SK-N-SH (cell line): Measurements from ENCODE around the gene C12orf56. TPM values are rescaled to one million over a fixed set of nuclear protein-coding genes. Genes with fewer than 3 reads are reported as not detected.

Source experiments
- CTCF ChIA-PET: fragments of 300-600, 350-600 bp; formaldehyde crosslinking; extraction: SDS; loops from one replicate; lab custom pipeline; 2021; lab: Yijun Ruan, JAX
- POLR2A ChIA-PET: fragments of 350-600 bp; sonication (Branson Sonifier 250); formaldehyde crosslinking; extraction: SDS; loops from one replicate; lab custom pipeline; 2020; ENCODE audit warnings: antibody characterized with exemption, inconsistent platforms; lab: Yijun Ruan, JAX
- DNase-seq: peaks from one replicate; pipeline ENCODE4 v3.0.0; 2012
- H2AFZ ChIP-seq: fragments of 200-600 bp; sonication (generic); 2 replicates; pipeline ENCODE4 v1.8.1; 2016; ENCODE audit warnings: antibody characterized with exemption, mild to moderate bottlenecking, low read depth
- H3F3A ChIP-seq: fragments of 200-600 bp; sonication (generic); replicated peaks from 2 replicates; pipeline ENCODE3; 2016; ENCODE audit warnings: antibody characterized with exemption, mild to moderate bottlenecking; ENCODE audit not compliant: insufficient read depth
- H3K27ac ChIP-seq, 2 experiments: fragments of 200-500 bp in 1 of 2; fragments of 200-600 bp in 1 of 2; sonication (Bioruptor generic) in 1 of 2; sonication (generic), shearing (Covaris generic) in 1 of 2; 2 replicates each; pipeline versions ENCODE4 v1.5.1 to v1.6.1; 2014 to 2016; ENCODE audit warnings: low read depth in 2 of 2, inconsistent platforms in 1 of 2, low read length in 1 of 2, mild to moderate bottlenecking in 1 of 2, mixed read lengths in 1 of 2
- H3K27me3 ChIP-seq: fragments of 200-600 bp; sonication (generic), shearing (Covaris generic); 2 replicates; pipeline ENCODE4 v1.6.1; 2016; ENCODE audit warnings: mixed run types; ENCODE audit not compliant: insufficient read depth
- H3K36me3 ChIP-seq, 2 experiments: fragments of 200-500 bp in 1 of 2; fragments of 200-600 bp in 1 of 2; sonication (Bioruptor generic) in 1 of 2; sonication (generic) in 1 of 2; replicated peaks in 1 of 2; 2 replicates each; pipeline versions ENCODE3 to v1.5.1; 2014 to 2016; ENCODE audit warnings: low read length in 1 of 2, mild to moderate bottlenecking in 1 of 2; ENCODE audit not compliant: insufficient read depth in 2 of 2, control insufficient read depth in 1 of 2
- H3K4me1 ChIP-seq, 2 experiments: fragments of 200-500 bp in 1 of 2; fragments of 200-600 bp in 1 of 2; sonication (Bioruptor generic) in 1 of 2; sonication (generic), shearing (Covaris generic) in 1 of 2; 2 replicates each; pipeline versions ENCODE4 v1.5.1 to v1.6.1; 2014 to 2016; ENCODE audit warnings: low read depth in 1 of 2, low read length in 1 of 2, mixed run types in 1 of 2; ENCODE audit not compliant: insufficient read depth in 2 of 2, control insufficient read depth in 1 of 2
- H3K4me2 ChIP-seq: fragments of 200-600 bp; sonication (generic), shearing (Covaris generic); 2 replicates; pipeline ENCODE4 v1.6.1; 2017; ENCODE audit warnings: mixed run types
- H3K4me3 ChIP-seq, 2 experiments: fragments of 200-500 bp in 1 of 2; fragments of 200-600 bp in 1 of 2; sonication (Bioruptor generic) in 1 of 2; sonication (generic), shearing (Covaris generic) in 1 of 2; 2 replicates each; pipeline versions ENCODE4 v1.5.1 to v1.8.1; 2014 to 2016; ENCODE audit warnings: low read depth in 2 of 2, inconsistent platforms in 1 of 2, low read length in 1 of 2, mild to moderate bottlenecking in 1 of 2, mixed read lengths in 1 of 2, moderate library complexity in 1 of 2
- H3K79me2 ChIP-seq: fragments of 200-600 bp; sonication (generic); 2 replicates; pipeline ENCODE4 v1.8.1; 2017; ENCODE audit warnings: mild to moderate bottlenecking; ENCODE audit not compliant: insufficient read depth
- H3K9ac ChIP-seq: fragments of 200-600 bp; sonication (generic); 2 replicates; pipeline ENCODE4 v1.6.1; 2017; ENCODE audit warnings: mixed run types
- H3K9me2 ChIP-seq: fragments of 200-600 bp; sonication (generic); 2 replicates; pipeline ENCODE4 v1.6.1; 2017; ENCODE audit warnings: mixed run types
- H3K9me3 ChIP-seq: fragments of 200-600 bp; sonication (generic); 2 replicates; pipeline ENCODE4 v1.6.1; 2017; ENCODE audit warnings: mixed run types, mild to moderate bottlenecking, moderate library complexity
- H4K20me1 ChIP-seq: fragments of 200-600 bp; sonication (generic); 2 replicates; pipeline ENCODE4 v1.6.1; 2017; ENCODE audit warnings: mild to moderate bottlenecking, mixed run types; ENCODE audit not compliant: insufficient read depth
- CTCF ChIP-seq: fragments of 200-600 bp; sonication (generic); IDR thresholded peaks from 2 replicates; pipeline ENCODE4 v1.6.1; 2017; ENCODE audit warnings: antibody characterized with exemption, mild to moderate bottlenecking, moderate library complexity
- FOSL2 ChIP-seq: IDR thresholded peaks from 2 replicates; pipeline ENCODE4 v1.4.0; 2012; ENCODE audit warnings: low read depth, mild to moderate bottlenecking, moderate library complexity, borderline replicate concordance
- JUND ChIP-seq: IDR thresholded peaks from 2 replicates; pipeline ENCODE4 v1.4.0; 2012
- MEF2A ChIP-seq: IDR thresholded peaks from 2 replicates; pipeline ENCODE4 v1.4.0; 2012; ENCODE audit warnings: low read depth, borderline replicate concordance
- MXI1 ChIP-seq: IDR thresholded peaks from 2 replicates; pipeline ENCODE4 v1.6.1; 2012; ENCODE audit warnings: mild to moderate bottlenecking, low read depth, low read length, improper control_type of control experiment
- NFIC ChIP-seq: IDR thresholded peaks from 2 replicates; pipeline ENCODE4 v1.4.0; 2012; ENCODE audit warnings: borderline replicate concordance
- NRF1 ChIP-seq: IDR thresholded peaks from 2 replicates; pipeline ENCODE4 v1.6.1; 2012; ENCODE audit warnings: low read depth, mild to moderate bottlenecking, low read length
- PBX3 ChIP-seq: IDR thresholded peaks from 2 replicates; pipeline ENCODE4; 2012
- POLR2AphosphoS5 ChIP-seq: IDR thresholded peaks from 2 replicates; pipeline ENCODE4 v1.6.1; 2012; ENCODE audit warnings: low read depth, low read length
- REST ChIP-seq: IDR thresholded peaks from 2 replicates; pipeline ENCODE4 v1.6.1; 2012; ENCODE audit warnings: mild to moderate bottlenecking, low read depth, low read length, moderate library complexity
- SIN3A ChIP-seq: IDR thresholded peaks from 2 replicates; pipeline ENCODE4 v1.6.1; 2012; ENCODE audit warnings: low read depth, mild to moderate bottlenecking, low read length, moderate library complexity, borderline replicate concordance
- SMC3 ChIP-seq: IDR thresholded peaks from 2 replicates; pipeline ENCODE4 v1.6.1; 2012; ENCODE audit warnings: low read depth, low read length, improper control_type of control experiment
- TCF12 ChIP-seq: IDR thresholded peaks from 2 replicates; pipeline ENCODE4 v1.4.0; 2012
- USF1 ChIP-seq: IDR thresholded peaks from 2 replicates; pipeline ENCODE4 v1.4.0; 2012; ENCODE audit warnings: low read depth, borderline replicate concordance
- ZBTB33 ChIP-seq: IDR thresholded peaks from 2 replicates; pipeline ENCODE4 v1.4.0; 2012; ENCODE audit warnings: low read depth, borderline replicate concordance
- WGBS: methylation state at CpG from one replicate; pipeline ENCODE4 v1.1.6; 2017; ENCODE audit warnings: low lambda C conversion rate; 5-methylcytosine and 5-hydroxymethylcytosine counted together
- polyA plus RNA-seq, 3 experiments: library from polyadenylated mRNA; depleted of rRNA; stranded (reverse); fragments of >200 nt; gene quantifications; 2 replicates each; pipeline ENCODE4 v1.2.3, GENCODE V29; 2012

Gene C12orf56
- polyA plus RNA-seq, 1 of the 3 experiments (the other 2 are of a cell fraction): not detected

GRCh38 chr12:64402181-64402580 lies 11.6 kb upstream of the C12orf56 start (continued):
- no peak for TF ChIP-seq CTCF
- TF ChIP-seq REST: no peak
- TF ChIP-seq SMC3: no peak

- DNase-seq: no peak
- CTCF ChIA-PET: no interaction called here
- H3K9me3 ChIP-seq: no peaks in the 10 kb centered on the region
Measured at GRCh38 chr12:64400041-64400440, 9.5 kb upstream of the C12orf56 start.

More at GRCh38 chr12:64400041-64400440, 9.5 kb upstream of the C12orf56 start:
- Histone ChIP-seq H4K20me1 (no peaks in the 10 kb centered on the region), H3K27ac (no peak overlapping the region), H3K4me3 (no peak overlapping the region), H3K36me3 (no peaks in the 10 kb centered on the region), H3F3A (peaks cover 16% of the 10 kb centered on the region), H3K4me2 (peak overlapping the region; percentile 25; the same call in 1 of the 2 replicates), H3K9ac (no peak overlapping the region)
- POLR2A ChIA-PET: no interaction called here
- TF ChIP-seq MXI1: no peak
- no peak for TF ChIP-seq NRF1
- no peak for TF ChIP-seq ZBTB33
- TF ChIP-seq JUND: peak; percentile 34; the same call in 1 of the 2 replicates
- no peak for TF ChIP-seq MEF2A
- TF ChIP-seq POLR2AphosphoS5: no peak
- no peak for TF ChIP-seq SIN3A
- peak; percentile 35; the same call in 1 of the 2 replicates for TF ChIP-seq TCF12
- TF ChIP-seq NFIC: 0 out of 2 replicates have a peak, but pooled peaks have one; percentile 14
- 0 out of 2 replicates have a peak, but pooled peaks have one; percentile 36 for TF ChIP-seq FOSL2
- TF ChIP-seq USF1: peak; percentile 49
- peak; percentile 75 for TF ChIP-seq PBX3
- TF ChIP-seq, all 33 proteins: peak for 6
- H3K9me2 ChIP-seq: no peaks in the 10 kb centered on the region
- peaks cover 1% of the 10 kb centered on the region; the same call in 1 of the 2 replicates for H3K79me2 ChIP-seq
- H3K27me3 ChIP-seq: no peaks in the 10 kb centered on the region
- WGBS: 31% methylated on average over 4 of the region's 4 CpGs
- peak overlapping the region; percentile 56; the same call in 1 of the 2 replicates for H2AFZ ChIP-seq
- H3K4me1 ChIP-seq: peaks cover 0 to 8% of the 10 kb centered on the region in 2 experiments; a peak in 1 of 4 replicates
